Brain microvascular endothelial cell (primary cell): Measurements from ENCODE around the gene PLGRKT.
"Not testable (repeated sequence)": the region's sequence is repeated elsewhere in the genome, so short reads cannot be mapped to it uniquely, and the experiment has no call there.

Experiments
- DNase-seq: peaks from one replicate; pipeline ENCODE4 v3.0.0-alpha.2; 2020
- H3K27ac ChIP-seq: fragments of 250-450 bp; sonication (Bioruptor Pico); 2 replicates; pipeline ENCODE4 v1.5.1; 2020; ENCODE audit warnings: mild to moderate bottlenecking, moderate library complexity
- H3K27me3 ChIP-seq: fragments of 250-450 bp; sonication (Bioruptor Pico); replicated peaks from 2 replicates; pipeline ENCODE4 v1.5.1; 2020; ENCODE audit warnings: mild to moderate bottlenecking
- H3K36me3 ChIP-seq: fragments of 250-450 bp; sonication (Bioruptor Pico); replicated peaks from 2 replicates; pipeline ENCODE4 v1.5.1; 2020; ENCODE audit warnings: mild to moderate bottlenecking
- H3K4me3 ChIP-seq: 2 replicates; pipeline ENCODE4 v1.5.1; 2011; ENCODE audit warnings: low read depth, mild to moderate bottlenecking, control low read depth, low read length, moderate library complexity
- in situ Hi-C: cut with HindIII; loops from 2 replicates; pipeline ENCODE4 v1.10.0; 2017; ENCODE audit warnings: low sequenced_read_pairs, low pct_ligation_motif_present
- TF ChIP-seq, protein P1 (sequence below): IDR thresholded peaks from 2 replicates; pipeline ENCODE4 v1.5.1; 2011; ENCODE audit warnings: low read depth, mild to moderate bottlenecking, moderate library complexity, low read length, control low read depth, inconsistent platforms; ENCODE audit errors: missing control alignments

Gene PLGRKT

GRCh38 chr9:5438301-5439162, 807 bp upstream of the PLGRKT start:
- H3K27ac ChIP-seq: peak overlapping the region; percentile 79
- H3K4me3 ChIP-seq: peak overlapping the region; percentile 80
- TF ChIP-seq, protein P1, sequence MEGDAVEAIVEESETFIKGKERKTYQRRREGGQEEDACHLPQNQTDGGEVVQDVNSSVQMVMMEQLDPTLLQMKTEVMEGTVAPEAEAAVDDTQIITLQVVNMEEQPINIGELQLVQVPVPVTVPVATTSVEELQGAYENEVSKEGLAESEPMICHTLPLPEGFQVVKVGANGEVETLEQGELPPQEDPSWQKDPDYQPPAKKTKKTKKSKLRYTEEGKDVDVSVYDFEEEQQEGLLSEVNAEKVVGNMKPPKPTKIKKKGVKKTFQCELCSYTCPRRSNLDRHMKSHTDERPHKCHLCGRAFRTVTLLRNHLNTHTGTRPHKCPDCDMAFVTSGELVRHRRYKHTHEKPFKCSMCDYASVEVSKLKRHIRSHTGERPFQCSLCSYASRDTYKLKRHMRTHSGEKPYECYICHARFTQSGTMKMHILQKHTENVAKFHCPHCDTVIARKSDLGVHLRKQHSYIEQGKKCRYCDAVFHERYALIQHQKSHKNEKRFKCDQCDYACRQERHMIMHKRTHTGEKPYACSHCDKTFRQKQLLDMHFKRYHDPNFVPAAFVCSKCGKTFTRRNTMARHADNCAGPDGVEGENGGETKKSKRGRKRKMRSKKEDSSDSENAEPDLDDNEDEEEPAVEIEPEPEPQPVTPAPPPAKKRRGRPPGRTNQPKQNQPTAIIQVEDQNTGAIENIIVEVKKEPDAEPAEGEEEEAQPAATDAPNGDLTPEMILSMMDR: no peak
- no peaks in the 10 kb centered on the region for H3K27me3 ChIP-seq
- DNase-seq: peak; percentile 41
- in situ Hi-C loops: loop anchor here (25.0 kb wide), 1 partner anchor 149 kb away; no protein-coding TSS in a partner anchor
- no peaks in the 10 kb centered on the region for H3K36me3 ChIP-seq

DNA sequence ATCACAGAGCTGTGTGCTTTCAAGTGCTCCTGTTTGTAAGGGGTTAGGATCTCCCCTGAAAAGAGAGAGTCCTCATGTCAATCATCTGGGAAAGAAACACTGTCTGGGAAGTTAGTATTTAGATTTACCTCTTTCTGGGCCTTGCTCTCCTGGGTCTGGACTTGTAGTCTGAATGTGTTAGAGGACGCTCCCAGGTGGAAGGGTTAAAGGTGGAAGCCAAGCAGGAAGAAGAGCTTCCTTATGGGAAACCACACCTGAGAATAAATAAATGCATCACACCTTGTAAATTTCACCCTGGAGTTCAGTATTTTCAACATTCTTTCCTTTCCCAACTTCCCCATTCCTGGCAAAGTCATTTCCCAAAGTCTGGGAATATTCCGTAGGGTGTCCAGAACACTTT, 1.3 kb downstream of the PLGRKT start:
- no peak for DNase-seq
- Histone ChIP-seq H3K27ac (no peak overlapping the region), H3K27me3 (no peaks in the 10 kb centered on the region), H3K4me3 (no peak overlapping the region), H3K36me3 (no peaks in the 10 kb centered on the region)
- TF ChIP-seq, protein P1: no peak
- in situ Hi-C loops: loop anchor here (25.0 kb wide), 1 partner anchor 151 kb away; no protein-coding TSS in a partner anchor

DNA sequence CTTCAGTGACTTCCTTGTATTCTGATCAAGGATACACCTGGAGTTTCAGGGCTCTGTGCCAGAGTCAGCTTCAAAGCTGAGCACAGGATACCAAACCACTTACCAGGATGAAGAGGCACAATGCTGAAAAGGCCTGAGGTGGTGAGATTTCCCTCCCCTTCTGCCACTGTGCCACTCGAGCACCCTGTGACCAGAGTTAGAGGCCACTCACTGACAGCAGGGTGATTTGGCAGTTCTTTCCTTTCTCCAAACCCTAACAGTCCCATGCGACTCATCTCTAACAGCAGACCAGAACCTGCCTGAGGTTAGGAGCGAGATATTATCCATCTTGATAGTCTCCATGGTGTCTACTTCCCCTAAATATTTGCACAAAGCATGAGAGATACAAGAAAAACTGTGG, 1.8 kb downstream of the PLGRKT start:
- Histone ChIP-seq H3K36me3 (no peaks in the 10 kb centered on the region), H3K4me3 (no peak overlapping the region), H3K27ac (no peak overlapping the region), H3K27me3 (no peaks in the 10 kb centered on the region)
- no peak for DNase-seq
- TF ChIP-seq, protein P1: no peak
- in situ Hi-C loops: loop anchor here (25.0 kb wide), 1 partner anchor 151 kb away; no protein-coding TSS in a partner anchor

DNA sequence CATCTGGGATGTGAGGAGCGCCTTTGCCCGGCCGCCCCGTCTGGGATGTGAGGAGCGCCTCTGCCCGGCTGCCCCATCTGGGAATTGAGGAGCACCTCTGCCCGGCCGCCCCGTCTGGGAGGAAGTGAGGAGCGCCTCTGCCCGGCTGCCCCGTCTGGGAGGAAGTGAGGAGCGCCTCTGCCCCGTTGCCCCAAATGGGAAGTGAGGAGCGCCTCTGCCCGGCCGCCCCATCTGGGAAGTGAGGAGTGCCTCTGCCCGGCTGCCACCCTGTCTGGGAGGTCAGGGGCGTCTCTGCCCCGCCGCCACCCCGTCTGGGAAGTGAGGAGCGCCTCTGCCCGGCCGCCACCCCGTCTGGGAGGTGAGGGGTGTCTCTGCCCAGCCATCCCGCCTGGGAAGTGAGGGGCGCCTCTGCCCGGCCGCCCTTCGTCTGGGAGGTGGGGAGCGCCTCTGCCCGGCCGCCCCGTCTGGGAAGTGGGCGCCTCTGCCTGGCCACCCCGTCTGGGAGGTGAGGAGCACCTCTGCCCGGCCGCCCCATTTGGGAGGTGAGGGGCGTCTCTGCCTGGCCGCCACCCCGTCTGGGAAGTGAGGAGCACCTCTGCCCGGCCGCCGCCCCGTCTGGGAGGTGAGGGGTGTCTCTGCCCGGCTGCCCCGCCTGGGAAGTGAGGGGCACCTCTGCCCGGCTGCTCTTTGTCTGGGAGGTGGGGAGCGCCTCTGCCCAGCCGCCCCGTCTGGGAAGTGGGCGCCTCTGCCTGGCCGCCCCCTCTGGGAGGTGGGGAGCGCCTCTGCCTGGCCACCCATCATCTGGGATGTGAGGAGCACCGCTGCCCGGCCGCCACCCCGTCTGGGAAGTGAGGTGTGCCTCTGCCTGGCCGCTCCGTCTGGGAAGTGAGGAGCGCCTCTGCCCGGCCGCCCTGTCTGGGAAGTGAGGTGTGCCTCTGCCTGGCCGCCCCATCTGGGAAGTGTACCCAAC, 3.6 kb downstream of the PLGRKT start:
- not testable (repeated sequence) for H3K27me3 ChIP-seq, H3K27ac ChIP-seq, H3K36me3 ChIP-seq, DNase-seq, H3K4me3 ChIP-seq
- in situ Hi-C loops: loop anchor here (25.0 kb wide), 1 partner anchor 153 kb away; no protein-coding TSS in a partner anchor

DNA sequence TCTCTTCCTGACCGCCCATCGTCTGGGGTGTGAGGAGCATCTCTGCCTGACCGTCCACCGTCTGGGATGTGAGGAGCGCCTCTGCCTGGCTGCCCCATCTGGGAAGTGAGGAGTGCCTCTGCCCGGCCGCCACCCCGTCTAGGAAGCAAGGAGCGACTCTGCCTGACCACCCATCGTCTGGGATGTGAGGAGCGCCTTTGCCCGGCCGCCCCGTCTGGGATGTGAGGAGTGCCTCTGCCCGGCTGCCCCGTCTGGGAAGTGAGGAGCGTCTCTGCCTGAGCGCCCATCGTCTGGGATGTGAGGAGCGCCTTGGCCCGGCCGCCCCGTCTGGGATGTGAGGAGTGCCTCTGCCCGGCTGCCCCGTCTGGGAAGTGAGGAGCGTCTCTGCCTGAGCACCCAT, 4.4 kb downstream of the PLGRKT start:
- in situ Hi-C loops: loop anchor here (25.0 kb wide), 1 partner anchor 154 kb away; no protein-coding TSS in a partner anchor
- not testable (repeated sequence) for H3K27ac ChIP-seq, H3K36me3 ChIP-seq, H3K4me3 ChIP-seq, DNase-seq, H3K27me3 ChIP-seq

DNA sequence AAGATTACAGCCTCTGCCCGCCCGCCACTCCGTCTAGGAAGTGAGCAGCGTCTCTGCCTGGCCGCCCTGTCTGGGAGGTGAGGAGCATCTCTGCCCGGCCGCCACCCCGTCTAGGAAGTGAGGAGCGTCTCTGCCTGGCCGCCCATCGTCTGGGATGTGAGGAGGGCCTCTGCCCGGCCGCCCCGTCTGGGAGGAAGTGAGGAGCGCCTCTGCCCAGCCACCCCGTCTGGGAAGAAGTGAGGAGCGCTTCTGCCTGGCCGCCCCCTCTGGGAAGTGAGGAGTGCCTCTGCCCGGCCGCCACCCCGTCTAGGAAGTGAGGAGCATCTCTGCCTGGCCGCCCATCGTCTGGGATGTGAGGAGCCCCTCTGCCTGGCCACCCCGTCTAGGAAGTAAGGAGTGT, 4.8 kb downstream of the PLGRKT start:
- in situ Hi-C loops: loop anchor here (25.0 kb wide), 1 partner anchor 154 kb away; no protein-coding TSS in a partner anchor
- DNase-seq, H3K4me3 ChIP-seq, H3K27me3 ChIP-seq, H3K27ac ChIP-seq, H3K36me3 ChIP-seq: not testable (repeated sequence)

DNA sequence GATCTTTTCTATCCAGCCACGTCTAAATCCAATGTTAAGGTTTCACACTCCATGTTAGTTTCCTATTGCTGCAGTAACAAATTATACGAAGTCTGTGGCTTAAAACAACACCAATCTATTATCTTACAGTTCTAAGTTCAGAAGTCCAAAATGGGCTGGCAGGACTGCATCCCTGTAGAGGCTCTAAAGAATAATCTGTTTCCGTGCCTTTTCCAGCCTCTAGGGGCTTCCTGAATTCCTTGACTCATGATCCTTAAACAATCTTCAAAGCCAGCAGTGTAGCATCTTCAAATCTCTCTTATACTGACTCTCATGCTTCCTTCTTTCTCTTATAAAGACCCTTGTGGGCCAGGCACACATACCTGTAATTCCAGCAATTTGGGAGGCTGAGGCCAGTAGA, 6.8 kb downstream of the PLGRKT start:
- no peak for DNase-seq
- TF ChIP-seq, protein P1: peak; percentile 42
- Histone ChIP-seq H3K27me3 (no peaks in the 10 kb centered on the region), H3K4me3 (no peak overlapping the region), H3K27ac (no peak overlapping the region), H3K36me3 (no peaks in the 10 kb centered on the region)
- in situ Hi-C loops: loop anchor here (25.0 kb wide), 1 partner anchor 156 kb away; no protein-coding TSS in a partner anchor
